GM20431 (cell line): ENCODE results near the gene DOCK4.

Source experiments
- in situ Hi-C: fragments of 300-500 bp; cut with MseI, MboI; formaldehyde crosslinking; loops from one replicate; pipeline ENCODE4 v1.15.0; 2020; ENCODE audit warnings: low sequenced_read_pairs; ENCODE audit not compliant: unreplicated experiment

DOCK4 gene

GRCh38 chr7:112162784-112163506 lies 43.3 kb downstream of the DOCK4 start:
- in situ Hi-C loops: no loop called here

GRCh38 chr7:112162142-112162766 lies 43.9 kb downstream of the DOCK4 start:
- in situ Hi-C loops: no loop called here

- in situ Hi-C loops: no loop called here
These were observed 44.7 kb downstream of the DOCK4 start for GRCh38 chr7:112161253-112162141.

GRCh38 chr7:112160771-112161150 lies 45.4 kb downstream of the DOCK4 start:
- in situ Hi-C loops: no loop called here

GRCh38 chr7:112160130-112160770 lies 45.9 kb downstream of the DOCK4 start:
- in situ Hi-C loops: no loop called here

- in situ Hi-C loops: no loop called here
These were observed 46.8 kb downstream of the DOCK4 start for GRCh38 chr7:112159351-112159750.

GRCh38 chr7:112157072-112157471 lies 49.1 kb downstream of the DOCK4 start:
- in situ Hi-C loops: no loop called here

GRCh38 chr7:112156412-112156811 lies 49.8 kb downstream of the DOCK4 start:
- in situ Hi-C loops: no loop called here

GRCh38 chr7:112154690-112155089 lies 51.5 kb downstream of the DOCK4 start:
- in situ Hi-C loops: no loop called here

GRCh38 chr7:112152186-112152585 lies 54.0 kb downstream of the DOCK4 start:
- in situ Hi-C loops: no loop called here

GRCh38 chr7:112150823-112151641 lies 55.2 kb downstream of the DOCK4 start:
- in situ Hi-C loops: no loop called here

GRCh38 chr7:112149734-112150133 lies 56.5 kb downstream of the DOCK4 start:
- in situ Hi-C loops: no loop called here

GRCh38 chr7:112147793-112148361 lies 58.3 kb downstream of the DOCK4 start:
- in situ Hi-C loops: no loop called here

- in situ Hi-C loops: no loop called here
These were observed 61.0 kb downstream of the DOCK4 start for GRCh38 chr7:112145206-112145605.

- in situ Hi-C loops: no loop called here
These were observed 61.7 kb downstream of the DOCK4 start for GRCh38 chr7:112144284-112145059.

GRCh38 chr7:112143582-112143981 lies 62.6 kb downstream of the DOCK4 start:
- in situ Hi-C loops: no loop called here

GRCh38 chr7:112143136-112143535 lies 63.1 kb downstream of the DOCK4 start:
- in situ Hi-C loops: no loop called here

- in situ Hi-C loops: no loop called here
These were observed 65.6 kb downstream of the DOCK4 start for GRCh38 chr7:112140600-112140999.

- in situ Hi-C loops: no loop called here
These were observed 67.3 kb downstream of the DOCK4 start for GRCh38 chr7:112138938-112139337.
